ENCODE measurements around the gene MALRD1. TPM values are rescaled to one million over a fixed set of nuclear protein-coding genes. Genes with fewer than 3 reads are reported as not detected.

The MALRD1 gene
- total RNA-seq (ENCODE audit: unreplicated experiment), result 0.28 TPM
- long read RNA-seq, partial matches to known transcripts, result 0 of 2 reads
- long read RNA-seq, other reads (novel, unspliced or antisense), result 2 of 2 reads

DNA sequence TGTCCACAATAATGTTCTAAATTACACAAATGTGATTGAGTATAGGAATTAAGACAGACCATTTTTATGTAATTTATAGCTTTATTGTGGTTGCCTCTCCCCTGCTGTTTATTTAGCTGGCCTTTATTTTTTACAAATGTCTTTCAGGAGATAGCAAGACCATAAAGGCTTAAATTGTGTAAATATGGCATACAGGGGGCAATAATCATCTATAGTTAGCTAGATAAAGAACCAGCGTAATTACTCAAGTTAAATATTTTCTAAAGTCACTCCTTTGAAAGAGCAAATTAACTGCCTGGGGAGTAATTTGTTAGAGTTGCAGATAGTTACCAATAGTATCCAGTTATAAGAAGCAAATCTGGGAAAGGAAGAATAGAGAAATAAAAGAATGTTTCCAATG lies at the start of gene MALRD1:
MALRD1 (plus strand) TSS at position 313 of the 400 bp plus-strand sequence. CDS start 138 bp downstream, outside the sequence.
- DNase-seq (ENCODE audit: low spot score), result no peak

GRCh38 chr10:19003341-19003740 lies 45.3 kb upstream of the MALRD1 start:
- H3K4me1 Mint-ChIP-seq (ENCODE audit: unreplicated experiment), result peaks cover 4% of the 10 kb centered on the region
- H3K4me3 Mint-ChIP-seq (ENCODE audit: unreplicated experiment), result no peak overlapping the region
- no peaks in the 10 kb centered on the region for H3K36me3 Mint-ChIP-seq (ENCODE audit: low read depth, unreplicated experiment)
- H3K27me3 Mint-ChIP-seq (ENCODE audit: unreplicated experiment), result no peaks in the 10 kb centered on the region
- H3K9me3 Mint-ChIP-seq (ENCODE audit: unreplicated experiment), result no peaks in the 10 kb centered on the region
- TF ChIP-seq CTCF (IDR thresholded peaks at IDR 0.05; ENCODE audit: unreplicated experiment), result no peak
- no peak for DNase-seq (ENCODE audit: low spot score)
- H3K27ac Mint-ChIP-seq (ENCODE audit: unreplicated experiment), result no peak overlapping the region

More for the DNA sequence above, at the start of gene MALRD1:
- no peaks in the 10 kb centered on the region for H3K4me1 Mint-ChIP-seq (ENCODE audit: unreplicated experiment)
- no peak within 1 kb of the TSS for H3K4me3 Mint-ChIP-seq (ENCODE audit: unreplicated experiment)
- no peak for TF ChIP-seq CTCF (IDR thresholded peaks at IDR 0.05; ENCODE audit: unreplicated experiment)
- H3K27me3 Mint-ChIP-seq (ENCODE audit: unreplicated experiment), result no peaks in the 10 kb centered on the region
- no peaks in the 10 kb centered on the region for H3K9me3 Mint-ChIP-seq (ENCODE audit: unreplicated experiment)
- H3K27ac Mint-ChIP-seq (ENCODE audit: unreplicated experiment), result no peak within 1 kb of the TSS
- H3K36me3 Mint-ChIP-seq (ENCODE audit: low read depth, unreplicated experiment), result no peaks in the 10 kb centered on the region

DNA sequence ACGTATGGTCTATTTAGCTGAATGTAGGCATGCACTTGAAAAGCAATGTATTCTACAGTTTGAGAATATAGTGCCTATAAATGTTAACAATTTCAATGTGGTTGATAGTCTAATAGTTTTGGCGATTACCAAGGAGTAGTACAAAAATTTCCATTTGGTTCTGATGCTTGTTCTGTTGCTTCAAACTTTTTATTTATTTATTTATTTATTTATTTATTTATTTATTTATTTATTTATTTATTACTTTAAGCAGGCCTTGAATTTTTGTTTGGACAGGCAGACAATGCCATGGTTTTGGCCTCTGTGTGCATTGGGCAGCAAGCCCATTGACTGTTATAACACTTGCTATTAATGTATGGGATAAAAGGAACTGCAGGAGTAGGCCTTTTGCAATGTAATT lies 36.5 kb upstream of the MALRD1 start:
- Mint-ChIP-seq H3K4me1 (ENCODE audit: unreplicated experiment) (no peaks in the 10 kb centered on the region), H3K36me3 (ENCODE audit: low read depth, unreplicated experiment) (no peaks in the 10 kb centered on the region), H3K4me3 (ENCODE audit: unreplicated experiment) (no peak overlapping the region), H3K27me3 (ENCODE audit: unreplicated experiment) (no peaks in the 10 kb centered on the region), H3K27ac (ENCODE audit: unreplicated experiment) (no peak overlapping the region), H3K9me3 (ENCODE audit: unreplicated experiment) (no peaks in the 10 kb centered on the region)
- TF ChIP-seq CTCF (IDR thresholded peaks at IDR 0.05; ENCODE audit: unreplicated experiment), result no peak
- DNase-seq (ENCODE audit: low spot score), result no peak

GRCh38 chr10:19014034-19014433 lies 34.6 kb upstream of the MALRD1 start:
- Mint-ChIP-seq H3K27me3 (ENCODE audit: unreplicated experiment) (no peaks in the 10 kb centered on the region), H3K9me3 (ENCODE audit: unreplicated experiment) (no peaks in the 10 kb centered on the region), H3K27ac (ENCODE audit: unreplicated experiment) (no peak overlapping the region), H3K4me3 (ENCODE audit: unreplicated experiment) (no peak overlapping the region), H3K4me1 (ENCODE audit: unreplicated experiment) (no peaks in the 10 kb centered on the region), H3K36me3 (ENCODE audit: low read depth, unreplicated experiment) (no peaks in the 10 kb centered on the region)
- DNase-seq (ENCODE audit: low spot score), result no peak
- no peak for TF ChIP-seq CTCF (IDR thresholded peaks at IDR 0.05; ENCODE audit: unreplicated experiment)

DNA sequence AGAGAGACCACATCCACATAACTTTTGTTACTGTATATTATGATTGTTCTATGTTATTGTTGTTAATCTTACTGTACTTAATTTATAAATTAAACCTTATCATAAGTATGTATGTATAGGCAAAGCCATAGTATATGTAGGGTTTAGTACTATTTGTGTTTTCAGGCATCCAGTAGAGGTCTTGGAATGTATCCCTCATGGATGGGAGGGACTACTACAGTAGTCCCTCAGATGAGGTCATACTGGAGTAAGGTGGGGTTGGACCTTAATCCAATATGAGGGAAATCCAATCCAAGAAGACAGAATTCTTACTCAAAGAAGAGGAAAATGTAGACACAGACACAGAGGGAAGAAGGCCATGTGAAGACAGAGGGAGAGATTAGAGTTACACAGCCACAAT lies 34.1 kb upstream of the MALRD1 start:
- TF ChIP-seq CTCF (IDR thresholded peaks at IDR 0.05; ENCODE audit: unreplicated experiment), result no peak
- no peak overlapping the region for H3K4me3 Mint-ChIP-seq (ENCODE audit: unreplicated experiment)
- no peak for DNase-seq (ENCODE audit: low spot score)
- no peak overlapping the region for H3K27ac Mint-ChIP-seq (ENCODE audit: unreplicated experiment)
- H3K27me3 Mint-ChIP-seq (ENCODE audit: unreplicated experiment), result no peaks in the 10 kb centered on the region
- no peaks in the 10 kb centered on the region for H3K9me3 Mint-ChIP-seq (ENCODE audit: unreplicated experiment)
- H3K36me3 Mint-ChIP-seq (ENCODE audit: low read depth, unreplicated experiment), result no peaks in the 10 kb centered on the region
- H3K4me1 Mint-ChIP-seq (ENCODE audit: unreplicated experiment), result no peaks in the 10 kb centered on the region
